SK-N-SH treated with all-trans-retinoic acid at 6 μM for 48 hours (cell line): ENCODE data around the gene TSSK1B.

Experiments
- ATAC-seq: fragments of 200-7000 bp; cut with Tn5 transposase; 3 replicates; pipeline ENCODE4 v1.9.1; 2020; ENCODE audit warnings: mild to moderate bottlenecking, moderate library complexity
- ARNTL ChIP-seq: fragments of 450-650 bp; formaldehyde crosslinking; IDR thresholded peaks from 2 replicates; pipeline ENCODE4 v1.5.0; 2020; ENCODE audit warnings: low read depth, mild to moderate bottlenecking, moderate library complexity, borderline replicate concordance
- BACH2 ChIP-seq: fragments of 250-450 bp; sonication (Bioruptor Pico); IDR thresholded peaks from 2 replicates; pipeline ENCODE4 v1.9.0; 2021; ENCODE audit warnings: mild to moderate bottlenecking, borderline replicate concordance
- CREB5 ChIP-seq: fragments of 250-450 bp; sonication (Bioruptor Pico); IDR thresholded peaks from 2 replicates; pipeline ENCODE4 v1.5.1; 2020; ENCODE audit warnings: low read depth, mild to moderate bottlenecking, moderate library complexity
- CSDC2 ChIP-seq: fragments of 250-450 bp; sonication (Bioruptor Pico); IDR thresholded peaks from 2 replicates; pipeline ENCODE4 v1.5.0; 2020; ENCODE audit warnings: mild to moderate bottlenecking, moderate library complexity
- CSRNP3 ChIP-seq: fragments of 250-450 bp; sonication (Bioruptor Pico); IDR thresholded peaks from 2 replicates; pipeline ENCODE4 v1.5.1; 2021; ENCODE audit warnings: mild to moderate bottlenecking, moderate library complexity
- ESRRG ChIP-seq: fragments of 250-450 bp; sonication (Bioruptor Pico); IDR thresholded peaks from 2 replicates; pipeline ENCODE4 v1.6.1; 2021; ENCODE audit warnings: mild to moderate bottlenecking
- GLIS3 ChIP-seq: fragments of 250-450 bp; sonication (Bioruptor Pico); IDR thresholded peaks from 2 replicates; pipeline ENCODE4 v1.5.0; 2020; ENCODE audit warnings: mild to moderate bottlenecking, moderate library complexity
- ISL1 ChIP-seq: fragments of 250-450 bp; sonication (Bioruptor Pico); IDR thresholded peaks from 2 replicates; pipeline ENCODE4 v2.1.2; 2022; ENCODE audit warnings: mild to moderate bottlenecking, moderate library complexity
- OSR1 ChIP-seq: fragments of 250-450 bp; sonication (Bioruptor Pico); IDR thresholded peaks from 2 replicates; pipeline ENCODE4 v1.8.0; 2022; ENCODE audit warnings: moderate library complexity, mild to moderate bottlenecking, inconsistent platforms
- PATZ1 ChIP-seq: fragments of 250-450 bp; sonication (Bioruptor Pico); IDR thresholded peaks from 2 replicates; pipeline ENCODE4 v1.8.0; 2020; ENCODE audit warnings: mild to moderate bottlenecking, moderate library complexity, borderline replicate concordance
- POU6F1 ChIP-seq: fragments of 250-450 bp; sonication (Bioruptor Pico); IDR thresholded peaks from 2 replicates; pipeline ENCODE4 v1.8.0; 2021; ENCODE audit warnings: low read depth, mild to moderate bottlenecking, moderate library complexity, borderline replicate concordance
- PPARA ChIP-seq: fragments of 250-450 bp; sonication (Bioruptor Pico); IDR thresholded peaks from 2 replicates; pipeline ENCODE4 v1.5.0; 2020; ENCODE audit warnings: mild to moderate bottlenecking, borderline replicate concordance
- RARB ChIP-seq: fragments of 250-450 bp; sonication (Bioruptor Pico); IDR thresholded peaks from 2 replicates; pipeline ENCODE4 v1.8.0; 2021; ENCODE audit warnings: mild to moderate bottlenecking, moderate library complexity
- SNAI2 ChIP-seq: fragments of 250-450 bp; sonication (Bioruptor Pico); IDR thresholded peaks from 2 replicates; pipeline ENCODE4 v1.5.0; 2020; ENCODE audit warnings: mild to moderate bottlenecking, moderate library complexity
- TCF4 ChIP-seq: fragments of 250-450 bp; sonication (Bioruptor Pico); IDR thresholded peaks from 2 replicates; pipeline ENCODE4 v1.8.0; 2021; ENCODE audit warnings: mild to moderate bottlenecking, moderate library complexity, borderline replicate concordance
- TOX ChIP-seq: fragments of 250-450 bp; sonication (Bioruptor Pico); IDR thresholded peaks from 2 replicates; pipeline ENCODE4 v1.8.0; 2021; ENCODE audit warnings: mild to moderate bottlenecking, moderate library complexity, borderline replicate concordance
- TSHZ2 ChIP-seq: fragments of 250-450 bp; sonication (Bioruptor Pico); IDR thresholded peaks from 2 replicates; pipeline ENCODE4 v1.5.0; 2020; ENCODE audit warnings: mild to moderate bottlenecking, moderate library complexity
- ZC3H10 ChIP-seq: fragments of 250-450 bp; sonication (Bioruptor Pico); IDR thresholded peaks from 2 replicates; pipeline ENCODE4 v1.5.1; 2021; ENCODE audit warnings: mild to moderate bottlenecking, moderate library complexity
- ZFP3 ChIP-seq: fragments of 250-450 bp; sonication (Bioruptor Pico); IDR thresholded peaks from 2 replicates; pipeline ENCODE4 v1.5.0; 2020; ENCODE audit warnings: mild to moderate bottlenecking, moderate library complexity
- ZFP30 ChIP-seq: fragments of 450-650 bp; formaldehyde crosslinking; IDR thresholded peaks from 2 replicates; pipeline ENCODE4 v1.5.0; 2022; ENCODE audit warnings: mild to moderate bottlenecking, moderate library complexity
- ZNF565 ChIP-seq: fragments of 450-650 bp; formaldehyde crosslinking; conservative IDR thresholded peaks from 2 replicates; pipeline ENCODE4 v1.5.0; 2020; ENCODE audit warnings: low read depth, mild to moderate bottlenecking, moderate library complexity
- ZNF8 ChIP-seq: fragments of 450-650 bp; formaldehyde crosslinking; IDR thresholded peaks from 2 replicates; pipeline ENCODE4 v1.5.0; 2020; ENCODE audit warnings: mild to moderate bottlenecking, moderate library complexity

Gene TSSK1B

GRCh38 chr5:113478691-113479090 lies 43.9 kb upstream of the TSSK1B start:
- TF ChIP-seq ARNTL (CRISPR knock-in tag) (no peak), ZFP30 (CRISPR knock-in tag) (no peak), ZC3H10 (no peak), PPARA (CRISPR knock-in tag) (no peak), ZFP3 (no peak), TCF4 (no peak), PATZ1 (CRISPR knock-in tag) (no peak), ISL1 (CRISPR knock-in tag) (no peak)
- ATAC-seq = no peak

- ATAC-seq = no peak
- TF ChIP-seq ZFP30 (CRISPR knock-in tag) (no peak), BACH2 (CRISPR knock-in tag) (no peak), OSR1 (CRISPR knock-in tag) (no peak), POU6F1 (CRISPR knock-in tag) (no peak), CSRNP3 (CRISPR knock-in tag) (no peak), TOX (no peak), PATZ1 (CRISPR knock-in tag) (no peak), ISL1 (CRISPR knock-in tag) (no peak), TCF4 (no peak), ZNF8 (CRISPR knock-in tag) (no peak), ESRRG (no peak), CREB5 (CRISPR knock-in tag) (no peak), ARNTL (CRISPR knock-in tag) (no peak), TSHZ2 (CRISPR knock-in tag) (no peak), GLIS3 (no peak), PPARA (CRISPR knock-in tag) (no peak), SNAI2 (CRISPR knock-in tag) (no peak), ZNF565 (no peak), RARB (CRISPR knock-in tag) (no peak), CSDC2 (CRISPR knock-in tag) (no peak)
These were observed 39.4 kb upstream of the TSSK1B start for GRCh38 chr5:113474100-113474728.
